Liver (tissue), 3 donors: ENCODE data around the gene PDCD1.

Source experiments
- FOXA1 ChIP-seq: IDR thresholded peaks from 2 replicates; pipeline ENCODE4 v1.6.1; 2016; ENCODE audit warnings: antibody characterized with exemption
- FOXA2 ChIP-seq: IDR thresholded peaks from 2 replicates; pipeline ENCODE4 v1.6.1; 2016; ENCODE audit warnings: antibody characterized with exemption
- GABPA ChIP-seq, 2 donors: IDR thresholded peaks in 1 of 2; conservative IDR thresholded peaks in 1 of 2; 2 replicates each; pipeline ENCODE4 v1.6.1; 2016; ENCODE audit warnings: antibody characterized with exemption in 2 of 2, mild to moderate bottlenecking in 1 of 2, moderate library complexity in 1 of 2
- RAD21 ChIP-seq, 2 donors: IDR thresholded peaks; 2 replicates each; pipeline ENCODE4 v1.6.1; 2016; ENCODE audit warnings: antibody characterized with exemption in 2 of 2, mild to moderate bottlenecking in 2 of 2
- RXRA ChIP-seq, 2 donors: IDR thresholded peaks; 2 replicates each; pipeline ENCODE4 v1.6.1; 2017 to 2018; ENCODE audit warnings: antibody characterized with exemption in 2 of 2, mild to moderate bottlenecking in 1 of 2
- SP1 ChIP-seq: IDR thresholded peaks from 2 replicates; pipeline ENCODE4 v1.6.1; 2018; ENCODE audit warnings: antibody characterized with exemption, mild to moderate bottlenecking
- TAF1 ChIP-seq: conservative IDR thresholded peaks from 2 replicates; pipeline ENCODE4 v1.6.1; 2016; ENCODE audit warnings: antibody characterized with exemption, mild to moderate bottlenecking
- YY1 ChIP-seq: IDR thresholded peaks from 2 replicates; pipeline ENCODE4 v1.6.1; 2016; ENCODE audit warnings: antibody characterized with exemption, mild to moderate bottlenecking
- TF ChIP-seq, protein P1 (sequence below): fragments of 150-350 bp; IDR thresholded peaks from 2 replicates; pipeline ENCODE4 v1.5.1; 2017; ENCODE audit warnings: improper control_type of control experiment, low read depth, low read length; ENCODE audit not compliant: missing input control
- TF ChIP-seq, protein P2 (sequence below): IDR thresholded peaks from 2 replicates; pipeline ENCODE4 v1.6.1; 2016; ENCODE audit warnings: antibody characterized with exemption, mild to moderate bottlenecking
- TF ChIP-seq, protein P3 (sequence below): IDR thresholded peaks from 2 replicates; pipeline ENCODE4 v1.6.1; 2016; ENCODE audit warnings: antibody characterized with exemption
- TF ChIP-seq, protein P4 (sequence below): IDR thresholded peaks from 2 replicates; pipeline ENCODE4 v1.6.1; 2016; ENCODE audit warnings: antibody characterized with exemption
- TF ChIP-seq, protein P5 (sequence below): IDR thresholded peaks from 2 replicates; pipeline ENCODE4 v1.6.1; 2016; ENCODE audit warnings: antibody characterized with exemption
- donor health status: healthy.
- donor health status: healthy.

DNA sequence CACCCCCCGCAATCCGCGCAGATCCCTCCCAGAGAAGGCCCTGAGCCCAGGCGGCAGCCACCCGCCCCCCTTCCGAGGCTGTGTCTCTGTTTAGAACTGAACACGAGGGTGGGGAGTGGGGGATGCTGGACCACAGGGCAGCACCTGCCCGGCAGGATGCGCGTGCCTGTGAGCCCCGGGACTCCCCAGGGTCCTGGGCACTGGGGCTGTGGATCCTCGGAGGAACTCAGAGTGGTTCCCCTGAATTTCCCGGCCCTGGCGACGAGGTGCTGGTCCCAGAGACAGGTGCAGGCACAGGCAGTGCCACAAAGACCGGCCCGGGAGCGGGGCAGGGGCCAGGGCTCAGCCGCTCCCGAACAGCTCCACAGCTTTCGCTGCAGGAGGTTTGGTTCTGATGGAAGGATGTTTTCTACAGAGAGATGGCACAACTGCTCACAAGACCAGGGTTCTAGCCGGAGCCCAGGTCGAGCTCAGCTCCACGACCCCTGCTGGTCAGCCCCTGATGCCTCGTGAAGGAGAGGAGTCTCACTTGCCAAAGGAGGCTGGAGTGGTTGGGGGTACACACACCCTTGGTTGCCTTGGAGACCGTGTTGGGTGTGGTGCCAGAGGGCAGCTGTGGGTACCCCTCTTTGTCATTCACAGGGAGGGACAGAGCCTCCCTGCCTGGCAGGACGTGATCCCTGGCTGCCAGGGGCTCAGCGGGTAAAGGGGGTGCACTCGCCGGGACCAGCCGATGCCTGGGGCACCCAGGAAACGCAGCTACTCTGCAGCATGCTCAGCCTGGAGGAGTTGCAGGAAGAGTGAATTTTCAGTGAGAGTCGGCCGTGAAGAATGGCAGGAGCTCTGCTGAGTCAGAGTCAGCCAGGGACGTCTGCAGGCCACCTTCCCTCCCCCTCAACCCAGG, 54.1 kb downstream of the PDCD1 start:
- TF ChIP-seq, protein P1, sequence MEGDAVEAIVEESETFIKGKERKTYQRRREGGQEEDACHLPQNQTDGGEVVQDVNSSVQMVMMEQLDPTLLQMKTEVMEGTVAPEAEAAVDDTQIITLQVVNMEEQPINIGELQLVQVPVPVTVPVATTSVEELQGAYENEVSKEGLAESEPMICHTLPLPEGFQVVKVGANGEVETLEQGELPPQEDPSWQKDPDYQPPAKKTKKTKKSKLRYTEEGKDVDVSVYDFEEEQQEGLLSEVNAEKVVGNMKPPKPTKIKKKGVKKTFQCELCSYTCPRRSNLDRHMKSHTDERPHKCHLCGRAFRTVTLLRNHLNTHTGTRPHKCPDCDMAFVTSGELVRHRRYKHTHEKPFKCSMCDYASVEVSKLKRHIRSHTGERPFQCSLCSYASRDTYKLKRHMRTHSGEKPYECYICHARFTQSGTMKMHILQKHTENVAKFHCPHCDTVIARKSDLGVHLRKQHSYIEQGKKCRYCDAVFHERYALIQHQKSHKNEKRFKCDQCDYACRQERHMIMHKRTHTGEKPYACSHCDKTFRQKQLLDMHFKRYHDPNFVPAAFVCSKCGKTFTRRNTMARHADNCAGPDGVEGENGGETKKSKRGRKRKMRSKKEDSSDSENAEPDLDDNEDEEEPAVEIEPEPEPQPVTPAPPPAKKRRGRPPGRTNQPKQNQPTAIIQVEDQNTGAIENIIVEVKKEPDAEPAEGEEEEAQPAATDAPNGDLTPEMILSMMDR: no peak
- TF ChIP-seq FOXA1: no peak
- TF ChIP-seq FOXA2: no peak
- TF ChIP-seq RAD21 (IDR thresholded peaks at IDR 0.05): no peak
- TF ChIP-seq, protein P2, sequence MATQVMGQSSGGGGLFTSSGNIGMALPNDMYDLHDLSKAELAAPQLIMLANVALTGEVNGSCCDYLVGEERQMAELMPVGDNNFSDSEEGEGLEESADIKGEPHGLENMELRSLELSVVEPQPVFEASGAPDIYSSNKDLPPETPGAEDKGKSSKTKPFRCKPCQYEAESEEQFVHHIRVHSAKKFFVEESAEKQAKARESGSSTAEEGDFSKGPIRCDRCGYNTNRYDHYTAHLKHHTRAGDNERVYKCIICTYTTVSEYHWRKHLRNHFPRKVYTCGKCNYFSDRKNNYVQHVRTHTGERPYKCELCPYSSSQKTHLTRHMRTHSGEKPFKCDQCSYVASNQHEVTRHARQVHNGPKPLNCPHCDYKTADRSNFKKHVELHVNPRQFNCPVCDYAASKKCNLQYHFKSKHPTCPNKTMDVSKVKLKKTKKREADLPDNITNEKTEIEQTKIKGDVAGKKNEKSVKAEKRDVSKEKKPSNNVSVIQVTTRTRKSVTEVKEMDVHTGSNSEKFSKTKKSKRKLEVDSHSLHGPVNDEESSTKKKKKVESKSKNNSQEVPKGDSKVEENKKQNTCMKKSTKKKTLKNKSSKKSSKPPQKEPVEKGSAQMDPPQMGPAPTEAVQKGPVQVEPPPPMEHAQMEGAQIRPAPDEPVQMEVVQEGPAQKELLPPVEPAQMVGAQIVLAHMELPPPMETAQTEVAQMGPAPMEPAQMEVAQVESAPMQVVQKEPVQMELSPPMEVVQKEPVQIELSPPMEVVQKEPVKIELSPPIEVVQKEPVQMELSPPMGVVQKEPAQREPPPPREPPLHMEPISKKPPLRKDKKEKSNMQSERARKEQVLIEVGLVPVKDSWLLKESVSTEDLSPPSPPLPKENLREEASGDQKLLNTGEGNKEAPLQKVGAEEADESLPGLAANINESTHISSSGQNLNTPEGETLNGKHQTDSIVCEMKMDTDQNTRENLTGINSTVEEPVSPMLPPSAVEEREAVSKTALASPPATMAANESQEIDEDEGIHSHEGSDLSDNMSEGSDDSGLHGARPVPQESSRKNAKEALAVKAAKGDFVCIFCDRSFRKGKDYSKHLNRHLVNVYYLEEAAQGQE: no peak
- TF ChIP-seq YY1: no peak
- TF ChIP-seq TAF1: no peak
- TF ChIP-seq GABPA (IDR thresholded peaks at IDR 0.05 in 1 of 2, conservative IDR thresholded peaks at IDR 0.05 in 1 of 2): no peak
- TF ChIP-seq SP1: no peak
- TF ChIP-seq RXRA (IDR thresholded peaks at IDR 0.05): no peak
- TF ChIP-seq, protein P3, sequence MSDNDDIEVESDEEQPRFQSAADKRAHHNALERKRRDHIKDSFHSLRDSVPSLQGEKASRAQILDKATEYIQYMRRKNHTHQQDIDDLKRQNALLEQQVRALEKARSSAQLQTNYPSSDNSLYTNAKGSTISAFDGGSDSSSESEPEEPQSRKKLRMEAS: no peak
- TF ChIP-seq, protein P4, sequence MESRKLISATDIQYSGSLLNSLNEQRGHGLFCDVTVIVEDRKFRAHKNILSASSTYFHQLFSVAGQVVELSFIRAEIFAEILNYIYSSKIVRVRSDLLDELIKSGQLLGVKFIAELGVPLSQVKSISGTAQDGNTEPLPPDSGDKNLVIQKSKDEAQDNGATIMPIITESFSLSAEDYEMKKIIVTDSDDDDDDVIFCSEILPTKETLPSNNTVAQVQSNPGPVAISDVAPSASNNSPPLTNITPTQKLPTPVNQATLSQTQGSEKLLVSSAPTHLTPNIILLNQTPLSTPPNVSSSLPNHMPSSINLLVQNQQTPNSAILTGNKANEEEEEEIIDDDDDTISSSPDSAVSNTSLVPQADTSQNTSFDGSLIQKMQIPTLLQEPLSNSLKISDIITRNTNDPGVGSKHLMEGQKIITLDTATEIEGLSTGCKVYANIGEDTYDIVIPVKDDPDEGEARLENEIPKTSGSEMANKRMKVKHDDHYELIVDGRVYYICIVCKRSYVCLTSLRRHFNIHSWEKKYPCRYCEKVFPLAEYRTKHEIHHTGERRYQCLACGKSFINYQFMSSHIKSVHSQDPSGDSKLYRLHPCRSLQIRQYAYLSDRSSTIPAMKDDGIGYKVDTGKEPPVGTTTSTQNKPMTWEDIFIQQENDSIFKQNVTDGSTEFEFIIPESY: no peak
- TF ChIP-seq, protein P5, sequence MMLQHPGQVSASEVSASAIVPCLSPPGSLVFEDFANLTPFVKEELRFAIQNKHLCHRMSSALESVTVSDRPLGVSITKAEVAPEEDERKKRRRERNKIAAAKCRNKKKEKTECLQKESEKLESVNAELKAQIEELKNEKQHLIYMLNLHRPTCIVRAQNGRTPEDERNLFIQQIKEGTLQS: no peak
